Mesendoderm (in vitro differentiated cells): ENCODE data around the gene SDR39U1.

Experiments
- DNase-seq: peaks from one replicate; pipeline ENCODE4 v3.0.0; 2013
- H2AK5ac ChIP-seq: 2 replicates; pipeline ENCODE4 v1.6.1; 2013; ENCODE audit warnings: low read length, inconsistent platforms
- H2BK120ac ChIP-seq: 2 replicates; pipeline ENCODE4 v1.6.1; 2013; ENCODE audit warnings: low read depth, mild to moderate bottlenecking, low read length, moderate library complexity, mixed read lengths
- H2BK15ac ChIP-seq: replicated peaks from 2 replicates; pipeline ENCODE4 v1.6.1; 2013; ENCODE audit warnings: low read depth, mild to moderate bottlenecking, moderate library complexity
- H2BK5ac ChIP-seq: 2 replicates; pipeline ENCODE4 v1.6.1; 2013; ENCODE audit warnings: low read length, inconsistent platforms
- H3K18ac ChIP-seq: 2 replicates; pipeline ENCODE4 v1.6.1; 2013; ENCODE audit warnings: mild to moderate bottlenecking, low read length, mixed read lengths
- H3K23ac ChIP-seq: one replicate; pipeline ENCODE4 v1.6.1; 2013; ENCODE audit warnings: low read length
- H3K27ac ChIP-seq: 2 replicates; pipeline ENCODE4 v1.5.1; 2013; ENCODE audit warnings: low read depth, mild to moderate bottlenecking, inconsistent platforms, low read length, moderate library complexity
- H3K27me3 ChIP-seq: 2 replicates; pipeline ENCODE4 v1.6.1; 2013; ENCODE audit warnings: low read length, control low read depth, mild to moderate bottlenecking, inconsistent platforms; ENCODE audit not compliant: insufficient read depth, poor library complexity
- H3K36me3 ChIP-seq: 2 replicates; pipeline ENCODE4 v1.6.1; 2013; ENCODE audit warnings: low read length, inconsistent platforms; ENCODE audit not compliant: control insufficient read depth, insufficient read depth
- H3K4ac ChIP-seq: one replicate; pipeline ENCODE4 v1.6.1; 2013; ENCODE audit warnings: low read depth, mild to moderate bottlenecking, low read length, moderate library complexity
- H3K4me1 ChIP-seq: 2 replicates; pipeline ENCODE4 v1.6.1; 2013; ENCODE audit warnings: low read depth, low read length, inconsistent platforms; ENCODE audit not compliant: control insufficient read depth
- H3K4me2 ChIP-seq: 2 replicates; pipeline ENCODE4 v1.6.1; 2013; ENCODE audit warnings: low read length
- H3K4me3 ChIP-seq: 2 replicates; pipeline ENCODE4 v1.5.1; 2013; ENCODE audit warnings: mild to moderate bottlenecking, low read length
- H3K56ac ChIP-seq: one replicate; pipeline ENCODE4 v1.6.1; 2013; ENCODE audit warnings: low read length
- H3K79me1 ChIP-seq: 2 replicates; pipeline ENCODE4 v1.6.1; 2013; ENCODE audit warnings: low read length, inconsistent platforms
- H3K79me2 ChIP-seq: 2 replicates; pipeline ENCODE4 v1.6.1; 2013; ENCODE audit warnings: mild to moderate bottlenecking, low read length; ENCODE audit not compliant: control insufficient read depth, insufficient read depth
- H3K9ac ChIP-seq: 2 replicates; pipeline ENCODE4 v1.6.1; 2013; ENCODE audit warnings: low read length, inconsistent platforms
- H4K5ac ChIP-seq: one replicate; pipeline ENCODE4 v1.6.1; 2013; ENCODE audit warnings: low read length
- H4K8ac ChIP-seq: one replicate; pipeline ENCODE4 v1.6.1; 2013; ENCODE audit warnings: low read depth, mild to moderate bottlenecking, control low read depth, low read length, moderate library complexity
- WGBS: extraction: QIAGEN DNeasy Blood & Tissue Kit; methylation state at CpG from one replicate; pipeline ENCODE4 v1.1.7; 2013; ENCODE audit warnings: low lambda C conversion rate, missing lambda C conversion rate; ENCODE audit not compliant: insufficient coverage; ENCODE audit errors: extremely low coverage; 5-methylcytosine and 5-hydroxymethylcytosine counted together

Gene SDR39U1

GRCh38 chr14:24436355-24437019 lies 6.1 kb downstream of the SDR39U1 start:
- no peak overlapping the region for H2BK120ac ChIP-seq
- H4K5ac ChIP-seq: no peak overlapping the region
- no peak overlapping the region for H3K4me3 ChIP-seq
- no peak overlapping the region for H2BK5ac ChIP-seq
- H3K23ac ChIP-seq: no peak overlapping the region
- no peak overlapping the region for H3K56ac ChIP-seq
- H3K18ac ChIP-seq: no peak overlapping the region
- H2BK15ac ChIP-seq: no peak overlapping the region
- no peaks in the 10 kb centered on the region for H3K27me3 ChIP-seq
- H3K36me3 ChIP-seq: no peaks in the 10 kb centered on the region
- no peaks in the 10 kb centered on the region for H3K79me2 ChIP-seq
- no peaks in the 10 kb centered on the region for H3K4me1 ChIP-seq
- no CpG with 5 or more reads among the region's 5 CpGs for WGBS
- no peak overlapping the region for H3K4ac ChIP-seq
- H3K4me2 ChIP-seq: no peak overlapping the region
- H3K27ac ChIP-seq: no peak overlapping the region
- no peak overlapping the region for H4K8ac ChIP-seq
- DNase-seq: peak; percentile 62
- H2AK5ac ChIP-seq: no peak overlapping the region
- H3K79me1 ChIP-seq: peaks cover 6% of the 10 kb centered on the region
- H3K9ac ChIP-seq: no peak overlapping the region

- H2BK120ac ChIP-seq: no peak overlapping the region
- H4K5ac ChIP-seq: no peak overlapping the region
- H3K36me3 ChIP-seq: no peaks in the 10 kb centered on the region
- H3K27me3 ChIP-seq: no peaks in the 10 kb centered on the region
- no peak overlapping the region for H3K9ac ChIP-seq
- no peaks in the 10 kb centered on the region for H3K79me2 ChIP-seq
- H3K23ac ChIP-seq: no peak overlapping the region
- no peak for DNase-seq
- H2AK5ac ChIP-seq: no peak overlapping the region
- no peak overlapping the region for H2BK5ac ChIP-seq
- no peak overlapping the region for H3K18ac ChIP-seq
- H3K4me2 ChIP-seq: no peak overlapping the region
- no peak overlapping the region for H3K4me3 ChIP-seq
- H3K56ac ChIP-seq: no peak overlapping the region
- WGBS: no CpG with 5 or more reads among the region's 6 CpGs
- H3K79me1 ChIP-seq: peaks cover 4% of the 10 kb centered on the region
- no peaks in the 10 kb centered on the region for H3K4me1 ChIP-seq
- no peak overlapping the region for H4K8ac ChIP-seq
- H3K4ac ChIP-seq: no peak overlapping the region
- no peak overlapping the region for H2BK15ac ChIP-seq
- H3K27ac ChIP-seq: no peak overlapping the region
Observed at GRCh38 chr14:24435998-24436354, 6.6 kb downstream of the SDR39U1 start.

DNA sequence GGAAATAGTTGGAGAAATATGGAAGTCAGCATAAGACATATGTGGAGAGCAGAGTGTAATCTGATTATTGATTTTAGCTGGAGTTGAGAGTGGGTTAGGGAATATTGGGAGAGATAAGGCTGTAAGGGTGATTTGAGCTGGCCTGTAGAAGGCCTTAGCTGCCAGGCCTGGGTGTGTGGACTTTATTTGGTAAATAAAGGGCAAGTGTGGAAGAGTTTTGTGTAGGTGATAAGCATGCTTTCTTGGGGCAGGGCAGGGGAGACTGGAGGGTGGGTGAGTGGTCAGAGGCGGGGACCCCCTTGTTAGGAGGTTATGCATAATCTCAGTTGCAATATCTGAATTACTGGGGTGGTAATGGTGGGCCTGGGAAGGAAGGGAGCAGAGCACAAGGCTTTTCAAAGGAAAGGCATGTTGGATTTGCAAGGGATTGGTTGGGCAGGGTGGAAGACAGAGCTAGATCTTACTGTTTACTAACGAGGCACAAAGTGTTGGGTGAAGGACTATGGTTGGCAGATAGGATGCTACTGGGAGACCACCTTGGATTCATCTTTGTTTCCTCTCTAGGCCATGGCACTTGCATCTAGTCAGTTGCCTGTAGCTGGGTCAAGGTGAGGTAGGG lies 7.3 kb downstream of the SDR39U1 start:
- Histone ChIP-seq H3K4me3 (no peak overlapping the region), H2BK5ac (no peak overlapping the region), H3K23ac (no peak overlapping the region), H2BK15ac (no peak overlapping the region), H3K4ac (no peak overlapping the region), H3K56ac (no peak overlapping the region), H3K18ac (no peak overlapping the region), H3K36me3 (no peaks in the 10 kb centered on the region), H2BK120ac (no peak overlapping the region), H2AK5ac (no peak overlapping the region), H3K27me3 (no peaks in the 10 kb centered on the region), H3K4me2 (no peak overlapping the region), H3K9ac (no peak overlapping the region), H4K8ac (no peak overlapping the region), H3K4me1 (peaks cover 2% of the 10 kb centered on the region), H3K79me2 (no peaks in the 10 kb centered on the region), H3K79me1 (no peaks in the 10 kb centered on the region), H4K5ac (no peak overlapping the region), H3K27ac (no peak overlapping the region)
- no CpG with 5 or more reads among the region's 2 CpGs for WGBS
- DNase-seq: no peak

DNA sequence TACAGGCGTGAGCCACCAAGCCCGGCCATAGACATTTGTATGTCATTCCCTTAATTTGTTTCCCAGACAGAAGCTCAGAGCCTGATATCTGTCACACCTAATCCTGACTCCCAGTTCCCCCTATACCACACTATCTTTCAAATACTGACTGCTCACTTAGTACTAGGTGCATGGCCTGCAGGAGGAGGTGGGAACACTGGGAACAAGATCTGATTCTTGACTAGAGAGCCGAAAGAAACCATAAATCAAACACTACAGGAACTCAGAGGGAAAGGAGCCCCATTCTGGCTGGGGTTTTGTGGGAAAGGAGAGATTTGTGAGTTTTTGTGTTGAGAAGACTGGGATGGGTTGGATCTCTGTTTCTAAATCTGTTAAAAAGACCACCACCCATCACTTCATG lies 7.9 kb downstream of the SDR39U1 start:
- Histone ChIP-seq H3K9ac (no peak overlapping the region), H3K4me1 (peaks cover 2% of the 10 kb centered on the region), H2BK5ac (no peak overlapping the region), H3K27ac (no peak overlapping the region), H3K79me2 (no peaks in the 10 kb centered on the region), H3K4ac (no peak overlapping the region), H3K4me2 (no peak overlapping the region), H2BK15ac (no peak overlapping the region), H3K56ac (no peak overlapping the region), H3K23ac (no peak overlapping the region), H3K36me3 (no peaks in the 10 kb centered on the region), H3K79me1 (no peaks in the 10 kb centered on the region), H2BK120ac (no peak overlapping the region), H4K5ac (no peak overlapping the region), H3K27me3 (no peaks in the 10 kb centered on the region), H2AK5ac (no peak overlapping the region), H3K4me3 (no peak overlapping the region), H3K18ac (no peak overlapping the region), H4K8ac (no peak overlapping the region)
- DNase-seq: no peak
- no CpG with 5 or more reads among the region's 3 CpGs for WGBS

- H3K79me1 ChIP-seq: no peaks in the 10 kb centered on the region
- no peak overlapping the region for H3K9ac ChIP-seq
- no peaks in the 10 kb centered on the region for H3K79me2 ChIP-seq
- H3K18ac ChIP-seq: no peak overlapping the region
- no peak overlapping the region for H2BK120ac ChIP-seq
- no peak overlapping the region for H2AK5ac ChIP-seq
- no peak overlapping the region for H3K23ac ChIP-seq
- H3K36me3 ChIP-seq: no peaks in the 10 kb centered on the region
- no peaks in the 10 kb centered on the region for H3K27me3 ChIP-seq
- no peak overlapping the region for H3K56ac ChIP-seq
- no peak overlapping the region for H4K5ac ChIP-seq
- H3K4me1 ChIP-seq: peaks cover 2% of the 10 kb centered on the region
- no CpG with 5 or more reads among the region's 7 CpGs for WGBS
- no peak overlapping the region for H4K8ac ChIP-seq
- H3K4ac ChIP-seq: no peak overlapping the region
- H3K4me2 ChIP-seq: no peak overlapping the region
- no peak overlapping the region for H2BK5ac ChIP-seq
- H2BK15ac ChIP-seq: no peak overlapping the region
- DNase-seq: no peak
- H3K27ac ChIP-seq: no peak overlapping the region
- H3K4me3 ChIP-seq: no peak overlapping the region
Observed at GRCh38 chr14:24434036-24434435, 8.5 kb downstream of the SDR39U1 start.
